ENCODE data around the gene SYNPO. TPM values are rescaled to one million over a fixed set of nuclear protein-coding genes. Genes with fewer than 3 reads are reported as not detected.

Gene SYNPO
- total RNA-seq, 1 donor from 2014 or later, result 49.3 TPM

DNA sequence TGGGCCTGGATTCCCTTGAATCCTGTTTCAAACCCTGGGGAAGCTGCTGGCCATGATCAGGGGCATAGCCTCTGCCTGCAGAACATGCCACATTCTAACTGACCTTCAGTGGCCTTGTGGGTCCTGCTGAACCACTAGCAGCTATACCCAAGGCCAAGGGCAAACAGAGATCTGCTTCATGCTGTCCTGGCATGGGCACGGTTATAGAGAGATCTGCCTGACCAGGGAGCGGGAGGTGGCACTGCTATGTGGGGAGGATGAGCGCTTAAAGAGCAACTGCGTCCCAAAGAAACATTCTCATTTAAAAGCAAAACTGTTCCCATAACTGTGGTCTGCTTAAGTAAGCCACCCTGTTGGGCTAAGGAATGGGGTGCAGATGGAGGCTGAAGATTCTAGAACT lies 36.5 kb upstream of the SYNPO start:
- Mint-ChIP-seq H3K4me1 (no peaks in the 10 kb centered on the region), H3K27ac (no peak overlapping the region), H3K36me3 (ENCODE audit: low read depth) (no peaks in the 10 kb centered on the region), H3K4me3 (no peak overlapping the region), H3K9me3 (no peaks in the 10 kb centered on the region), H3K27me3 (no peaks in the 10 kb centered on the region)
- CTCF ChIA-PET, result no interaction called here
- TF ChIP-seq, protein P1, sequence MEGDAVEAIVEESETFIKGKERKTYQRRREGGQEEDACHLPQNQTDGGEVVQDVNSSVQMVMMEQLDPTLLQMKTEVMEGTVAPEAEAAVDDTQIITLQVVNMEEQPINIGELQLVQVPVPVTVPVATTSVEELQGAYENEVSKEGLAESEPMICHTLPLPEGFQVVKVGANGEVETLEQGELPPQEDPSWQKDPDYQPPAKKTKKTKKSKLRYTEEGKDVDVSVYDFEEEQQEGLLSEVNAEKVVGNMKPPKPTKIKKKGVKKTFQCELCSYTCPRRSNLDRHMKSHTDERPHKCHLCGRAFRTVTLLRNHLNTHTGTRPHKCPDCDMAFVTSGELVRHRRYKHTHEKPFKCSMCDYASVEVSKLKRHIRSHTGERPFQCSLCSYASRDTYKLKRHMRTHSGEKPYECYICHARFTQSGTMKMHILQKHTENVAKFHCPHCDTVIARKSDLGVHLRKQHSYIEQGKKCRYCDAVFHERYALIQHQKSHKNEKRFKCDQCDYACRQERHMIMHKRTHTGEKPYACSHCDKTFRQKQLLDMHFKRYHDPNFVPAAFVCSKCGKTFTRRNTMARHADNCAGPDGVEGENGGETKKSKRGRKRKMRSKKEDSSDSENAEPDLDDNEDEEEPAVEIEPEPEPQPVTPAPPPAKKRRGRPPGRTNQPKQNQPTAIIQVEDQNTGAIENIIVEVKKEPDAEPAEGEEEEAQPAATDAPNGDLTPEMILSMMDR (IDR thresholded peaks at IDR 0.05), result no peak
- POLR2A ChIA-PET, result no interaction called here
- intact Hi-C loops (cut with micrococcal nuclease), result no loop called here
- ATAC-seq (ENCODE audit: low read depth) (no peak), DNase-seq (no peak)

DNA sequence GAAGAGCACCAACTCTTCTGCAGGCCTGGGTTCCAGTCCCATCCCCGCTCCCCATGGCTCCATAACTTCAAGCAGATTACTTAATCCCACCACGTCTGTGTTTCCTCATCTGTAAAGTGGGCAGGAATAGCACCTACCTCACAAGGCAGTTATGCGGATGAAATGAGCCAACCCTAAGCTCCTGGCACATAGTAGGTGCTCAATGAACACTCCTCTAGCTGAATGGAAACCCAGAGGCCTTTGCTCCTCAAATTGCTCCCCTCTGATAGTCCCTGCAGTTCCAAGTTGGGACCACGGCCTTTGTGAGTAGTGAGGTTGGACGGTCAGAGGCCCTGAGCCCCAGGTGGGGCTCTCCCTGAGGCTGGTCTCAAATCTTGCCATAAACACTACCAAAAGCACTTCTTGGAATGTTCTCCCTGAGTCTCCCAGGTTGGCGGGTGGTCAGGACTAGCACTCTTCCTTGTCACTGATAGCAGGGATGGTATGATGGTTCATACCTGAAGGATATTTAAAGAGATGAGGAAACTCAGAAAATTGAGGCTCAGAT lies 35.5 kb upstream of the SYNPO start:
- no peaks in the 10 kb centered on the region for H3K9me3 Mint-ChIP-seq
- intact Hi-C loops (cut with micrococcal nuclease), result loop anchor here (5.0 kb wide), 1 partner anchor 37 kb away; the partner anchor contains the start of gene SYNPO
- no peak overlapping the region for H3K27ac Mint-ChIP-seq
- H3K36me3 Mint-ChIP-seq (ENCODE audit: low read depth), result no peaks in the 10 kb centered on the region
- H3K4me3 Mint-ChIP-seq, result no peak overlapping the region
- DNase-seq (no peak), ATAC-seq (ENCODE audit: low read depth) (no peak)
- no peaks in the 10 kb centered on the region for H3K4me1 Mint-ChIP-seq
- ChIA-PET CTCF (no interaction called here), POLR2A (no interaction called here)
- TF ChIP-seq, protein P1 (IDR thresholded peaks at IDR 0.05), result no peak
- no peaks in the 10 kb centered on the region for H3K27me3 Mint-ChIP-seq

DNA sequence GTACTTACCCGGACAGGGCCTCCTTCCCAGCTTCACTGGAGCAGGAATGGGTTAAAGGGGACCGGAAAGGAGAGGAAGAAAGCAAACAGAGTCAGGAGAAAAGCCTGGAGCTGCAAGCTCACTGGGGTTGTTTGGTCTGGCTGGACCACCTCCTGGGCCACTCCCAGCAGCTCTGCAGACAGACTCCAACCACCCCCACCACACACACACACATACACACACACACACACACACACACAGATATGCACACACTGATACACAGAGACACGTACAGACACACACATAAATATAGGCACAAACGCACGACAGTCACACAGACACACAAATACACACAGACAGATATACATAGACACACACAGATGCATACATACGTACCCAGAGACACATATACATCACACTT lies 34.9 kb upstream of the SYNPO start:
- TF ChIP-seq, protein P1 (IDR thresholded peaks at IDR 0.05), result no peak
- H3K36me3 Mint-ChIP-seq (ENCODE audit: low read depth), result no peaks in the 10 kb centered on the region
- ATAC-seq (ENCODE audit: low read depth), result no peak
- H3K9me3 Mint-ChIP-seq, result no peaks in the 10 kb centered on the region
- H3K27me3 Mint-ChIP-seq, result no peaks in the 10 kb centered on the region
- intact Hi-C loops (cut with micrococcal nuclease), result loop anchor here (5.0 kb wide), 1 partner anchor 37 kb away; the partner anchor contains the start of gene SYNPO
- ChIA-PET CTCF (no interaction called here), POLR2A (no interaction called here)
- H3K27ac Mint-ChIP-seq, result no peak overlapping the region
- H3K4me1 Mint-ChIP-seq, result no peaks in the 10 kb centered on the region
- DNase-seq, result no peak
- no peak overlapping the region for H3K4me3 Mint-ChIP-seq

DNA sequence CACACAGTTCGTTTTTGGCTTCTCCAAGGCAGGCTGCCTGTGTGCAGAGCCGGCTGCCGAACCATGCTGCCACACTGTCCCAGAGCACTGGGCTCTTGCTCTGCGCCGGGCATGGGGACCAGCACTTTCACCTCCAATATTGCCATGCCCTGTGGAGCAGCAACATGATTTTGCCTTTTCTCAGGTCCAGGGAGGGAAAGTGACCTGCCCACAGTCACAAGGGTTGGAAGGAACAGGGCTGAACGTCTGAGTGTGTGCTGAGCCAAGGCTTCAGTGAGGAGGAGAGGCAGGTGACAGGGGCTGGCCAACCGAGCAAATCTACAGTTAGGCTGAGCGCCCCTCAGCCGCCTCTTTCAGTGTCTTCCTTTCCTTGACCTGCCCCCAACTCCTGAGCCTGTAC lies 34.0 kb upstream of the SYNPO start:
- Mint-ChIP-seq H3K27me3 (no peaks in the 10 kb centered on the region), H3K4me1 (no peaks in the 10 kb centered on the region), H3K9me3 (no peaks in the 10 kb centered on the region), H3K36me3 (ENCODE audit: low read depth) (no peaks in the 10 kb centered on the region), H3K4me3 (no peak overlapping the region), H3K27ac (no peak overlapping the region)
- TF ChIP-seq, protein P1 (IDR thresholded peaks at IDR 0.05), result no peak
- DNase-seq (no peak), ATAC-seq (ENCODE audit: low read depth) (no peak)
- intact Hi-C loops (cut with micrococcal nuclease), result loop anchor here (5.0 kb wide), 1 partner anchor 36 kb away; the partner anchor contains the start of gene SYNPO
- POLR2A ChIA-PET, result interaction anchor here (0.7 kb wide), 1 partner anchor 31 kb away, joined by 4 read pairs; no protein-coding TSS in a partner anchor
- CTCF ChIA-PET, result no interaction called here

DNA sequence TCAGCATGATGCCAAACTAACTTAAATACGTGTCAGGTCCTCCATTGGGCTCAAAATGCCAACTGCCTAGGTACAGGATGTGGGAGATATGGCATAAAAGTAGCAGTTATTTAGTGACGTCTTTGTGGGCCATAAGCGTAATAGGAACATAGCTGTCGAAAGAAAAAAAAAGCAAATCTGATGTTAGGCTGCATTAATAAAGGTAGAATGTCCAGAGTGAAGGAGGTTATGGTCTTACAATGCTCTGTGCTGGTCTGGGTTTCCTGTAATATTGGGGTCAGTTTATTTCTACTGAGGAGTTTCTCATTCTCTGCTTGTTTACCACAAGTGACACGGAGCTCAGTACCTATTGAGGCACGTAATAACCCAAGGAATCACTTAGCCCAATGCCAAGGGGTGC lies 33.4 kb upstream of the SYNPO start:
- no peak for DNase-seq
- ChIA-PET CTCF (no interaction called here), POLR2A (no interaction called here)
- H3K4me3 Mint-ChIP-seq, result no peak overlapping the region
- H3K27me3 Mint-ChIP-seq, result no peaks in the 10 kb centered on the region
- H3K4me1 Mint-ChIP-seq, result no peaks in the 10 kb centered on the region
- no peak for ATAC-seq (ENCODE audit: low read depth)
- TF ChIP-seq, protein P1 (IDR thresholded peaks at IDR 0.05), result no peak
- H3K36me3 Mint-ChIP-seq (ENCODE audit: low read depth), result no peaks in the 10 kb centered on the region
- intact Hi-C loops (cut with micrococcal nuclease), result loop anchor here (5.0 kb wide), 1 partner anchor 35 kb away; the partner anchor contains the start of gene SYNPO
- no peaks in the 10 kb centered on the region for H3K9me3 Mint-ChIP-seq
- no peak overlapping the region for H3K27ac Mint-ChIP-seq
